ENCODE data around the gene SEC14L6. TPM values are rescaled to one million over a fixed set of nuclear protein-coding genes. Genes with fewer than 3 reads are reported as not detected.

Gene SEC14L6
- polyA plus RNA-seq, 1 experiment = 0.09 TPM

DNA sequence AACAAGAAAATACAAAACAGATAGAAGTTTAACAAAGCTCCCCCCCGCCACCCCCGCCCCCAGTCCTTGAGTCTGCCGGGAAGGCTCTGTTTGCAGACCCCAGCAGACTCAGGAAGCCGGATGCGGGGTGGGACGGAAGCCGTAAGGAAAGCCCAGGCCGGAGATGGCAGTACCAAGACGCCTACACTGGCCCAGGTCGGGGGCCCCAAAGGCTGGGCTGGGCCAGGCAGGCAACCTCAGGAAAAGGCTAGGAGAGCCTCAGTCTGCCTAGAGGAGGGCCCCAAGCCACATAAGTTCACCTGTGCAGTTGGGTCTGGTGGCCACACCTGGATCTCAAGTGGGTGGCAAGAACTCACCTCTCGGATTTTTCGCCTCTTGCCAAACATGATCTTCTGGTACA, 31.9 kb upstream of the SEC14L6 start:
- ChIA-PET POLR2A (no interaction called here), CTCF (no interaction called here)
- Histone ChIP-seq H3K4me3 (ENCODE audit: low read depth, low read length) (no peak overlapping the region), H3K36me3 (ENCODE audit: control insufficient read depth, insufficient read depth, low read length) (peaks cover 56% of the 10 kb centered on the region), H3K27me3 (ENCODE audit: control insufficient read depth, insufficient read depth, low read length) (no peaks in the 10 kb centered on the region)
- TF ChIP-seq CTCF (IDR thresholded peaks at IDR 0.05; ENCODE audit: insufficient read depth, low read depth, low read length) = no peak
- no peak for DNase-seq (ENCODE audit: low read depth)

- no peak for TF ChIP-seq CTCF (IDR thresholded peaks at IDR 0.05; ENCODE audit: insufficient read depth, low read depth, low read length)
- H3K4me3 ChIP-seq (ENCODE audit: low read depth, low read length) = no peak overlapping the region
- CTCF ChIA-PET = no interaction called here
- no peak for DNase-seq (ENCODE audit: low read depth)
- no peaks in the 10 kb centered on the region; the same call in 1 of the 2 replicates for H3K27me3 ChIP-seq (ENCODE audit: control insufficient read depth, insufficient read depth, low read length)
- peaks cover 35% of the 10 kb centered on the region for H3K36me3 ChIP-seq (ENCODE audit: control insufficient read depth, insufficient read depth, low read length)
- POLR2A ChIA-PET = no interaction called here
Measured at GRCh38 chr22:30575859-30576258, 29.3 kb upstream of the SEC14L6 start.

GRCh38 chr22:30574997-30575671, 28.6 kb upstream of the SEC14L6 start:
- Histone ChIP-seq H3K4me3 (ENCODE audit: low read depth, low read length) (no peak overlapping the region), H3K36me3 (ENCODE audit: control insufficient read depth, insufficient read depth, low read length) (peaks cover 29% of the 10 kb centered on the region), H3K27me3 (ENCODE audit: control insufficient read depth, insufficient read depth, low read length) (peaks cover 2% of the 10 kb centered on the region; the same call in 1 of the 2 replicates)
- CTCF ChIA-PET = no interaction called here
- 0 out of 2 replicates have a peak, but pooled peaks have one; percentile 8 for TF ChIP-seq CTCF (IDR thresholded peaks at IDR 0.05; ENCODE audit: insufficient read depth, low read depth, low read length)
- POLR2A ChIA-PET = no interaction called here
- DNase-seq (ENCODE audit: low read depth) = no peak

GRCh38 chr22:30574095-30574981, 27.8 kb upstream of the SEC14L6 start, which contains the start of gene GAL3ST1:
GAL3ST1 (minus strand) TSS chr22:30574665; CDS start chr22:30557392, 17,273 bp downstream.
- CTCF ChIA-PET = no interaction called here
- TF ChIP-seq CTCF (IDR thresholded peaks at IDR 0.05; ENCODE audit: insufficient read depth, low read depth, low read length) = no peak
- no peak within 1 kb of the TSS for H3K4me3 ChIP-seq (ENCODE audit: low read depth, low read length)
- POLR2A ChIA-PET = no interaction called here
- peaks cover 22% of the 10 kb centered on the region for H3K36me3 ChIP-seq (ENCODE audit: control insufficient read depth, insufficient read depth, low read length)
- H3K27me3 ChIP-seq (ENCODE audit: control insufficient read depth, insufficient read depth, low read length) = peaks cover 7% of the 10 kb centered on the region; the same call in 1 of the 2 replicates
- DNase-seq (ENCODE audit: low read depth) = no peak

- no peak for DNase-seq (ENCODE audit: low read depth)
- ChIA-PET POLR2A (no interaction called here), CTCF (no interaction called here)
- TF ChIP-seq CTCF (IDR thresholded peaks at IDR 0.05; ENCODE audit: insufficient read depth, low read depth, low read length) = no peak
- H3K4me3 ChIP-seq (ENCODE audit: low read depth, low read length) = no peak overlapping the region
- H3K36me3 ChIP-seq (ENCODE audit: control insufficient read depth, insufficient read depth, low read length) = peaks cover 16% of the 10 kb centered on the region
- peaks cover 10% of the 10 kb centered on the region for H3K27me3 ChIP-seq (ENCODE audit: control insufficient read depth, insufficient read depth, low read length)
Measured at GRCh38 chr22:30573594-30574094, 27.1 kb upstream of the SEC14L6 start.

Measured in BJ (cell line).